Measurements from ENCODE around the gene RRP12. TPM values are rescaled to one million over a fixed set of nuclear protein-coding genes. Genes with fewer than 3 reads are reported as not detected.
A peak's percentile ranks its signal among the peaks of the same experiment; 100 is the strongest.

Gene RRP12, protein sequence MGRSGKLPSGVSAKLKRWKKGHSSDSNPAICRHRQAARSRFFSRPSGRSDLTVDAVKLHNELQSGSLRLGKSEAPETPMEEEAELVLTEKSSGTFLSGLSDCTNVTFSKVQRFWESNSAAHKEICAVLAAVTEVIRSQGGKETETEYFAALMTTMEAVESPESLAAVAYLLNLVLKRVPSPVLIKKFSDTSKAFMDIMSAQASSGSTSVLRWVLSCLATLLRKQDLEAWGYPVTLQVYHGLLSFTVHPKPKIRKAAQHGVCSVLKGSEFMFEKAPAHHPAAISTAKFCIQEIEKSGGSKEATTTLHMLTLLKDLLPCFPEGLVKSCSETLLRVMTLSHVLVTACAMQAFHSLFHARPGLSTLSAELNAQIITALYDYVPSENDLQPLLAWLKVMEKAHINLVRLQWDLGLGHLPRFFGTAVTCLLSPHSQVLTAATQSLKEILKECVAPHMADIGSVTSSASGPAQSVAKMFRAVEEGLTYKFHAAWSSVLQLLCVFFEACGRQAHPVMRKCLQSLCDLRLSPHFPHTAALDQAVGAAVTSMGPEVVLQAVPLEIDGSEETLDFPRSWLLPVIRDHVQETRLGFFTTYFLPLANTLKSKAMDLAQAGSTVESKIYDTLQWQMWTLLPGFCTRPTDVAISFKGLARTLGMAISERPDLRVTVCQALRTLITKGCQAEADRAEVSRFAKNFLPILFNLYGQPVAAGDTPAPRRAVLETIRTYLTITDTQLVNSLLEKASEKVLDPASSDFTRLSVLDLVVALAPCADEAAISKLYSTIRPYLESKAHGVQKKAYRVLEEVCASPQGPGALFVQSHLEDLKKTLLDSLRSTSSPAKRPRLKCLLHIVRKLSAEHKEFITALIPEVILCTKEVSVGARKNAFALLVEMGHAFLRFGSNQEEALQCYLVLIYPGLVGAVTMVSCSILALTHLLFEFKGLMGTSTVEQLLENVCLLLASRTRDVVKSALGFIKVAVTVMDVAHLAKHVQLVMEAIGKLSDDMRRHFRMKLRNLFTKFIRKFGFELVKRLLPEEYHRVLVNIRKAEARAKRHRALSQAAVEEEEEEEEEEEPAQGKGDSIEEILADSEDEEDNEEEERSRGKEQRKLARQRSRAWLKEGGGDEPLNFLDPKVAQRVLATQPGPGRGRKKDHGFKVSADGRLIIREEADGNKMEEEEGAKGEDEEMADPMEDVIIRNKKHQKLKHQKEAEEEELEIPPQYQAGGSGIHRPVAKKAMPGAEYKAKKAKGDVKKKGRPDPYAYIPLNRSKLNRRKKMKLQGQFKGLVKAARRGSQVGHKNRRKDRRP (N-terminal part only)
- total RNA-seq, result 15.1 TPM

DNA sequence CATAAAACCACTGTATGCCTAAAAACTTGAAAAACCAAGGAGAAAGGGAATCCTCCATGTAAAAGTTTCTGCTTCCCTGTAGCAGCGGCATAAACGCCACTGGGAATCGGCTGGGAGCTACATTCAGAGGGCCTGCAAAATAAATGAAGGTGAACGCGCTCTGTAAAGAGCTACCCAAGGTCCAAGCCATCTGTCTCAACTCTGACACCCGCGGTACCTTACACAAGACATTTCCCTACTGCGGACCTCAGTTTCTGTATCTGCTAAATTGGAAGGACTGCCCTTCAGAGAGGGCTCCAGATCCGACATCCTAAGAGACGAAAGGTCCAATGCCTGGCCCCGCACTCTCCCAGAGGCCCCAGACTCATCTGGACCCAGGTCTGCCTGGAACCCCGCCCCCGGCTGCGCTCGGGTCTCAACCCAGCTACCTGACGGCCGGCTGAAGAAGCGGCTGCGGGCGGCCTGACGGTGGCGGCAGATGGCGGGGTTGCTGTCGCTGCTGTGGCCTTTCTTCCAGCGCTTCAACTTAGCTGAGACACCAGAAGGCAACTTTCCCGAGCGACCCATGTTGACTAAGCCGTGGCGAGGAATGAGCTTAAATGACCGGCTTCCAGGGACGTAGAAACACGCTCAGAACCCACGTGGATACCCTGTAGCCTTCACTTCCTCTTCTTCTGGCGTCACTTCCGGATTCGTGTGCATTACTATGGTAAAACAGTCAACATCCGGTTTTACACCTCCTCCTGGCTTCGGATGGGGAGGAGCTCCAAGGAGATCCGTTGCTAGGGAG lies at the start of gene RRP12:
TSS of gene RRP12 (minus strand) at position 676 of the 790 bp plus-strand sequence. CDS start at position 567, 109 bp downstream.
- H3K36me3 ChIP-seq (ENCODE audit: control insufficient read depth in 3 of 3, insufficient read depth in 3 of 3, low read length in 3 of 3), result peaks cover 7 to 8% (median 8%) of the 10 kb centered on the region in 3 donors

DNA sequence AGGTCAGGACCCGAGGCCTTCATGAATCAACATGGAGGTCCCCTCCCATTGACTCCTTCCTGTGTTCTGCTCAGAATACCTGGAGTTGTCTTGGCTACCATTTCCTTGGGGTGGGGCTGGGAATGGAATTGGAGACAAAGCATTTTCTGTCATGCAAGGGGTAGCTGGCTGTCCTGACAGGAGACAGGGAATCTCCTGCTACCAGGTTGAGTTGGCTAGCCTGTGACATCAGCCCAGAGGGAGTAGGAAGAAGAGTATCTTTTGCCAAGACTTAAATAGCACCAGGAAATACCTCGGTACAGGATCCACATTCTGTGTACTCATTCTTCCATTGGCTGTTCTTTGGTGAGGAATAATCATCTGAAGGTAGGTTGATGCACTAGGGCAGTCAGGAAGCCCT lies 49.7 kb upstream of the RRP12 start:
- no peak overlapping the region for H3K27ac ChIP-seq (ENCODE audit: low read depth, low read length)
- H3K4me1 ChIP-seq (ENCODE audit: control insufficient read depth in 3 of 3, insufficient read depth in 3 of 3, low read length in 3 of 3), result peaks cover 22 to 33% (median 31%) of the 10 kb centered on the region in 3 donors
- H3K27me3 ChIP-seq (ENCODE audit: control insufficient read depth in 3 of 3, insufficient read depth in 3 of 3, low read length in 3 of 3), result no peaks in the 10 kb centered on the region
- no peak overlapping the region for H3K4me3 ChIP-seq (ENCODE audit: low read length in 3 of 3)
- no peak overlapping the region for H3K9ac ChIP-seq (ENCODE audit: low read depth in 1 of 3, low read length in 3 of 3)
- peaks cover 13 to 22% (median 13%) of the 10 kb centered on the region in 3 donors for H3K36me3 ChIP-seq (ENCODE audit: control insufficient read depth in 3 of 3, insufficient read depth in 3 of 3, low read length in 3 of 3)
- no peaks in the 10 kb centered on the region for H3K9me3 ChIP-seq (ENCODE audit: control insufficient read depth in 3 of 3, low read length in 3 of 3)

More for the DNA sequence above, at the start of gene RRP12:
- Histone ChIP-seq H3K9ac (ENCODE audit: low read depth in 1 of 3, low read length in 3 of 3) (peak within 1 kb of the TSS; percentile 87 to 90 (median 88)), H3K9me3 (ENCODE audit: control insufficient read depth in 3 of 3, low read length in 3 of 3) (no peaks in the 10 kb centered on the region), H3K27me3 (ENCODE audit: control insufficient read depth in 3 of 3, insufficient read depth in 3 of 3, low read length in 3 of 3) (no peaks in the 10 kb centered on the region), H3K4me3 (ENCODE audit: low read length in 3 of 3) (peak within 1 kb of the TSS; percentile 79 to 97 (median 95)), H3K4me1 (ENCODE audit: control insufficient read depth in 3 of 3, insufficient read depth in 3 of 3, low read length in 3 of 3) (peaks cover 12 to 18% (median 16%) of the 10 kb centered on the region in 3 donors), H3K27ac (ENCODE audit: low read depth, low read length) (peak within 1 kb of the TSS; percentile 90)

DNA sequence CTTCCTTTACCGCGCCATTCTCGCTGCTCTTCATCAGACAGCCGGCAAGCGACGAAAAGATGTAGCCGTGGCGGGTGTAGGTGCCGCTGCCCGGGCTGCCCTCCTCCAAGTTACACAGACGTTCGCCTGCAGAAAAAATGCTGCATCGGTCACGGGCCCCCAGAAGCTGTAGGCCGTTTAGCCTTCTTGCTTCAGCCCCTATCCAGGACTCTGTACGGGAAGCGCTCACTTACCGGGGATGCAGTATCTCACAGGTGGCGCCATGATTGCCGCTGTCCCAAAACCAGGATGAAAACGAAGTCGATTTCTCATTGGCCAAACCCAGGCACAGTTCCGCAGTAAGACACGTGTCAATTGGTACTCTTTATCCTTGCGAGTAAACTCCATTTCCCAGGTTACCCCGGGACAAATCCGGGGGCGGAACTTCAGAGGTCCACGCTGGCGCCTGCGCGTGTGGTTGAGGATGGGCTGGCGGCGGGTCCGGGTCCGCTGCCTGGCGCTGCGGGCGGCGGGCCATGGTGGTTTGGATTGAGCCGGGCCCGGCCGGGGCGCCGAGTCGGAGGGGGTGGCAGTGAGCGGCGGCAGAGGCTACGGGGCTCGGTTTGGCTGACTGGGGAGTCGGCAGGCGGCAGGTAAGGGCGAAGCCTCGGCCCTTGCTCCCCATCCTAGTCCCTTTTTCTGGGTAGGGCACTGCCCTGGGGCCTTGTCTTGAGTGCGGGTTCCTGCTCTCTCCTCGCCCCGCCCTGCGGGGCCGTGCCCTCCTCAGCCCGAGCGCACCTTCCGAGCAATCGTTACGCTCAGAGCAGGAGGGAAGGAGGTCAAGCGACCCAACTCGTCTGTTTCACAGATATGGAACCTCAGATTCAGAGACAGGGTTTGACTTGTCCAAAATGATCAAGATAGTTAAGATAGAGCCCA lies 44.8 kb upstream of the RRP12 start, which contains the start of the genes EXOSC1 and ZDHHC16:
TSS of gene EXOSC1 (minus strand) at position 285 of the 918 bp plus-strand sequence. CDS start at position 264, 21 bp downstream.
TSS of gene ZDHHC16 (plus strand) at position 454 of the 918 bp plus-strand sequence. CDS start 5,501 bp downstream, outside the sequence.
- Histone ChIP-seq H3K27ac (ENCODE audit: low read depth, low read length) (peak within 1 kb of the TSS; percentile 32), H3K4me1 (ENCODE audit: control insufficient read depth in 3 of 3, insufficient read depth in 3 of 3, low read length in 3 of 3) (peaks cover 26 to 34% (median 29%) of the 10 kb centered on the region in 3 donors), H3K9me3 (ENCODE audit: control insufficient read depth in 3 of 3, low read length in 3 of 3) (no peaks in the 10 kb centered on the region), H3K27me3 (ENCODE audit: control insufficient read depth in 3 of 3, insufficient read depth in 3 of 3, low read length in 3 of 3) (no peaks in the 10 kb centered on the region), H3K9ac (ENCODE audit: low read depth in 1 of 3, low read length in 3 of 3) (peak within 1 kb of the TSS; percentile 63 to 90 (median 80)), H3K36me3 (ENCODE audit: control insufficient read depth in 3 of 3, insufficient read depth in 3 of 3, low read length in 3 of 3) (peaks cover 8 to 12% (median 11%) of the 10 kb centered on the region in 3 donors), H3K4me3 (ENCODE audit: low read length in 3 of 3) (peak within 1 kb of the TSS; percentile 95 to 99 (median 99))

DNA sequence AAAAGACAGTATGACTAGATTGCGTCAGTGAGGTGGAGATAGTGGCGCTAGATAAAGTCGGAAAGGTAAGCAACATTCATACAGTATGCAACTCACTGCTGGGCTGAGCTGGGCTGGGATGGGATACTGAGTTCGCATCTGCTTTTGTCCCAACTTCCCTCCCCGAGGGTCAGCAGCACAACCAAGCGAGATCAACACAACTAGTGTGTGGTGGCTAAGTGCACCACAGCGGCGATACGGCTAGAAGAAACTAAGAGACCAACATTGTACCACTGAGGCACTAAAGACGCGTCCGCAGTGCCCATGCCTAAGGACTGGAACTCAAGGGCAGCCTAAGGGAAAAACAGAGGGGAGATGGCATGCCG lies 44.2 kb upstream of the RRP12 start:
- Histone ChIP-seq H3K36me3 (ENCODE audit: control insufficient read depth in 3 of 3, insufficient read depth in 3 of 3, low read length in 3 of 3) (peaks cover 12 to 14% (median 14%) of the 10 kb centered on the region in 3 donors), H3K27ac (ENCODE audit: low read depth, low read length) (peak overlapping the region; percentile 32), H3K4me1 (ENCODE audit: control insufficient read depth in 3 of 3, insufficient read depth in 3 of 3, low read length in 3 of 3) (peaks cover 20 to 28% (median 22%) of the 10 kb centered on the region in 3 donors), H3K4me3 (ENCODE audit: low read length in 3 of 3) (peak overlapping the region; percentile 95 to 99 (median 99)), H3K9me3 (ENCODE audit: control insufficient read depth in 3 of 3, low read length in 3 of 3) (no peaks in the 10 kb centered on the region), H3K9ac (ENCODE audit: low read depth in 1 of 3, low read length in 3 of 3) (peak overlapping the region; percentile 63 to 90 (median 80)), H3K27me3 (ENCODE audit: control insufficient read depth in 3 of 3, insufficient read depth in 3 of 3, low read length in 3 of 3) (no peaks in the 10 kb centered on the region)

DNA sequence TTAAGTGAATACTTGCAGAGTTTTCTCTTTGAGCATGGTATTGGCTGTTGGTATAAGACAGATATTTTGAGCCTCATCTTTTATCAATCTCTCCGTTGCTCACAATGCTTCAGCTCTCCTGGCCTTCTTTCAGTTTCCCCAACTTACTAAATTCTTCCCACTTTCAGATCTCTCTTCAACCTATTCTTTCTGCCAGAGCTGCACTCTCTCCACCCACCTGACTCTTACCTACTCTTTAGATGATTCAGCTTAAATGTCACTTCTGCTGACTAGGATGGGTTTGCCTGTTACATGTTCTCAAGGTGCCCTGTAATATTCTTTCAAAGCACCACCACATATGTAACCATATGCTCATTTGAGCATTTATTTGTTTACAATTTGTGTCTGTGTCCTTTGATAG lies 43.1 kb upstream of the RRP12 start:
- H3K9ac ChIP-seq (ENCODE audit: low read depth in 1 of 3, low read length in 3 of 3), result no peak overlapping the region
- H3K27ac ChIP-seq (ENCODE audit: low read depth, low read length), result no peak overlapping the region
- H3K9me3 ChIP-seq (ENCODE audit: control insufficient read depth in 3 of 3, low read length in 3 of 3), result no peaks in the 10 kb centered on the region
- H3K36me3 ChIP-seq (ENCODE audit: control insufficient read depth in 3 of 3, insufficient read depth in 3 of 3, low read length in 3 of 3), result peaks cover 14 to 15% (median 15%) of the 10 kb centered on the region in 3 donors
- H3K27me3 ChIP-seq (ENCODE audit: control insufficient read depth in 3 of 3, insufficient read depth in 3 of 3, low read length in 3 of 3), result no peaks in the 10 kb centered on the region
- H3K4me1 ChIP-seq (ENCODE audit: control insufficient read depth in 3 of 3, insufficient read depth in 3 of 3, low read length in 3 of 3), result peaks cover 16 to 28% (median 22%) of the 10 kb centered on the region in 3 donors
- no peak overlapping the region for H3K4me3 ChIP-seq (ENCODE audit: low read length in 3 of 3)

DNA sequence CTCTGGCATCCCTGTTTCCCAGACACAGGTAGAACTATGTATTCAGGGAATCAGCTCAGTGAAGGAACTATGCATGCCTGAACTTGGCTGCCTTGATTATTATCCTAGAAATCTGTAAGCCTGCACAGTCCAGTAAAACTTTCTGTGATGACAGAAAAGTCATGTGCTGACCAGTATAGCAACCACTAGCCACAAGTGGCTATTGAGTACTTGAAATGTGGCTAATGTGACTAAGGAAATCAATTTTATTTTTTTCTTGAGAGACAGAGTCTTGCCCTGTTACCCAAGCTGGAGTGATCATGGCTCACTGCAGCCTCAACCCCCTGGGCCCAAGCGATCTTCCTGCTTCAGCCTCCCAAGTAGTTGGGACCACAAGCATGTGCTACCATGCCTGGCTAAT lies 41.1 kb upstream of the RRP12 start:
- Histone ChIP-seq H3K4me3 (ENCODE audit: low read length in 3 of 3) (no peak overlapping the region), H3K9me3 (ENCODE audit: control insufficient read depth in 3 of 3, low read length in 3 of 3) (no peaks in the 10 kb centered on the region), H3K9ac (ENCODE audit: low read depth in 1 of 3, low read length in 3 of 3) (no peak overlapping the region), H3K27me3 (ENCODE audit: control insufficient read depth in 3 of 3, insufficient read depth in 3 of 3, low read length in 3 of 3) (no peaks in the 10 kb centered on the region), H3K4me1 (ENCODE audit: control insufficient read depth in 3 of 3, insufficient read depth in 3 of 3, low read length in 3 of 3) (peaks cover 15 to 21% (median 18%) of the 10 kb centered on the region in 3 donors), H3K36me3 (ENCODE audit: control insufficient read depth in 3 of 3, insufficient read depth in 3 of 3, low read length in 3 of 3) (peaks cover 21 to 26% (median 21%) of the 10 kb centered on the region in 3 donors), H3K27ac (ENCODE audit: low read depth, low read length) (no peak overlapping the region)

DNA sequence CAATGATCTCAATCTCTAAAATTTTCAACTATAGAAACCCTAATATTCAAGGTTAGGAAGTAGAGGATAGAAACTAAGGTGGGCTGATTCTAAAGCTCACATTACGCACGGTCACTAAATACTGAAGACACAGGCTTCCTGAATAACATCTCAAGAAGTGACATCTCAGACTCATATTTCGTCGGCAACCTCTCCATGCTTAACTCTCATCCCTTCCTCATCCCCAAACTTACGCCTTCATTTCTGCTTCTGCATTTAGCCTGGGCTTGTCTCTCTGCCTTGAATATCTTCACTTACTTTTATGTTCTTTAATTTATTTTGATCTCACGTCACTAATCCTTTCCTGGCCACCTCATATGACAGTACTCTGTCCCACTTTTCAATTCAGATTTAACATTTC lies 34.1 kb upstream of the RRP12 start:
- Histone ChIP-seq H3K9me3 (ENCODE audit: control insufficient read depth in 3 of 3, low read length in 3 of 3) (no peaks in the 10 kb centered on the region), H3K36me3 (ENCODE audit: control insufficient read depth in 3 of 3, insufficient read depth in 3 of 3, low read length in 3 of 3) (peaks cover 35 to 64% (median 46%) of the 10 kb centered on the region in 3 donors), H3K9ac (ENCODE audit: low read depth in 1 of 3, low read length in 3 of 3) (no peak overlapping the region), H3K27me3 (ENCODE audit: control insufficient read depth in 3 of 3, insufficient read depth in 3 of 3, low read length in 3 of 3) (no peaks in the 10 kb centered on the region), H3K4me1 (ENCODE audit: control insufficient read depth in 3 of 3, insufficient read depth in 3 of 3, low read length in 3 of 3) (no peaks in the 10 kb centered on the region), H3K4me3 (ENCODE audit: low read length in 3 of 3) (no peak overlapping the region), H3K27ac (ENCODE audit: low read depth, low read length) (no peak overlapping the region)

DNA sequence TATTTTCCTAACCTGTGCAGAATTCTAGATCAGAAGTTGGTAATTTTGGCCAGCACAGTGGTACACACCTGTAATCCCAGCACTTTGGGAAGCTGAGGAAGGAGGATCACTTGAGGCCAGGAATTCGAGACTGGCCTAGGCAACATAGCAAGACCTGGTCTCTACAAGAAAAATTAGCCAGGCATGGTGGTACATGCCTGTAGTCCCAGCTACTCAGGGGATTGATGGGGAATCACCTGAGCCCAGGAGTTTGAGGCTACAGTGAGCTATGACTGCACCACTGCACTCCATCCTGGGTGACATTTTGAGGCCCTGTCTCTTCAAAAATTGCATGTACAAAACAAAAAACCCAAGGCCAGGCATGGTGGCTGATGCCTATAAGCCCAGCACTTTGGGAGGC lies 33.4 kb upstream of the RRP12 start:
- Histone ChIP-seq H3K4me1 (ENCODE audit: control insufficient read depth in 3 of 3, insufficient read depth in 3 of 3, low read length in 3 of 3) (no peaks in the 10 kb centered on the region), H3K36me3 (ENCODE audit: control insufficient read depth in 3 of 3, insufficient read depth in 3 of 3, low read length in 3 of 3) (peaks cover 35 to 62% (median 52%) of the 10 kb centered on the region in 3 donors), H3K9me3 (ENCODE audit: control insufficient read depth in 3 of 3, low read length in 3 of 3) (no peaks in the 10 kb centered on the region)

More for the DNA sequence above, 33.4 kb upstream of the RRP12 start:
- no peak overlapping the region for H3K4me3 ChIP-seq (ENCODE audit: low read length in 3 of 3)
- H3K27ac ChIP-seq (ENCODE audit: low read depth, low read length), result no peak overlapping the region
- H3K27me3 ChIP-seq (ENCODE audit: control insufficient read depth in 3 of 3, insufficient read depth in 3 of 3, low read length in 3 of 3), result no peaks in the 10 kb centered on the region
- H3K9ac ChIP-seq (ENCODE audit: low read depth in 1 of 3, low read length in 3 of 3), result no peak overlapping the region
